Cardiac septum (tissue), 1 donor: ENCODE results near the gene RHOU. TPM values are rescaled to one million over a fixed set of nuclear protein-coding genes. Genes with fewer than 3 reads are reported as not detected.

Experiments used
- DNase-seq: peaks from one replicate; pipeline ENCODE4 v3.0.0-alpha.2; 2020; ENCODE audit warnings: low spot score
- intact Hi-C: fragments of 100-400 bp; cut with DNase I; formaldehyde crosslinking; loops from one replicate; pipeline ENCODE4 v1.14.0; 2022
- total RNA-seq: library from RNA; stranded (reverse); fragmentation: NEBNext Ultra II Directional; extraction: Animal tissue kit (Norgen Biotek cat#: 25700); gene quantifications from one replicate; pipeline ENCODE4 v1.2.1, GENCODE V29; 2021
- donor health status: DM: no; HTN: no; CAD: no.

RHOU gene
- total RNA-seq, 1 donor from 2014 or later, result 3.8 TPM

DNA sequence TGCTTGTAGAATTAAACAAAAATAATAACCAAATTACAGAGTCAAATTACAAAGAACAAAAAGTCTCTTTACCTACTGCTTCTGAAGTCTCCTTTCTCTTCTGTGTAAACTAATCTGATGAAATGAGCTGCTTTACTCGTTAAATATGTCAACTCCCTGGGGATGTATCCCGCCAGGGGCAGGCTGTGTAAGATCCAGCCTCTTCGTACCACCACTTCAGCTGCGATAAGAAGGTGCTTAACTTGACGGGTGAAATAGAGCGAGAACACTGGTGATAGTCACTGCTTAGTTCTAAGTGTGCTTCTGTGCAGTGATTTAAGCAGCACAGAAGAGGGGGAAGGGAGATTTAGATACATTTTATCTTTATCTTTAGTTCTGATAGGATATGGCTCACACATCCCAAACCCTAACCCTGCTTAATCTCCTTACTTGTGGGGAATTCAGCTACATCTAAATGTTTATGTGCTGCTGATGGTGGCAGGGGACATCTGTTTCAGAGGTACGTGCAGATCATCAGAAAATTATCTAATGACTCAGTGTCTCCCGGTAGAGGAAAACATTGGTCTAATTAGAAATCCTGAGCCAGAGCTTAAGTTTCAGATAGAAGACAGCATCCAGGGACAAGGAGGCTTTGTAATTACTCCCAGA is 46.0 kb downstream of the RHOU start:
- intact Hi-C loops, result no loop called here
- no peak for DNase-seq

- no peak for DNase-seq
- intact Hi-C loops, result no loop called here
These were observed 46.8 kb downstream of the RHOU start for GRCh38 chr1:228781809-228782661.

DNA sequence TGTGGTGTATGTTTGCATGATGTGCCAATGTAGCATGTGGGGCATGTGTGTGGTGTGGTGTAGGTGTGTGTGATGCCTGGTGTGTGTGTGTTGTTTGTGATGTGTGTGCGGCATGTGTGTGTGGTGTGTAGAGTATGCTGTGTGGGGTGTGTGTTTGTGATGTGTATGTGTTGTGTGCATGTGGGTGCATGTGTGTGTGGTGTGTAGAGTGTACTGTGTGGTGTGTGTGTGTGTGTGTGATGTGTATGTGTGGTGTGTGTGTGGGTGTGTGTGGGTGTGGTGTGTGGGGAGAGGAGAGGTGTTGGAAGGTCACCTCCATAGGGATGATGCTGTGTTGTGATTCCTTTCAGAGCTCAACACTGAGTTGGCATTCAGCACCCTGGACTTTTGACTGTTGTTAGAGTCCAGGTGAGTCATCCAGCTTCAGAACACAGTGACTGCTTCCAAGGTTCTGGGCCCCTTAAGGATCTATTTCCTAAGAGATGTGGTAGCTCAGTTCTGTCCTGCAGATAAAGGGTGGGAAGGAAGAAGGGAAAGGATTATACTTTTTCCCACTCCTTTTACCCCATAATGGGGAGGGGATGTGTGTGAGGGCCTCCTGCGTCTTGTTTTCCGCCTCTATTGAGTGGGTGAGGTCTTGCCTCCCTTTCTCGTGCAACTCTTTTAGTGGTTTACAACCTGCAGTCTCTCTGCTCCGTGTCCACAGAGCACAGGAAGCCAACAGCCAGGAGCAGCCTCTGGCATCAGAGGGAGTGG is 47.6 kb downstream of the RHOU start:
- DNase-seq, result no peak

DNA sequence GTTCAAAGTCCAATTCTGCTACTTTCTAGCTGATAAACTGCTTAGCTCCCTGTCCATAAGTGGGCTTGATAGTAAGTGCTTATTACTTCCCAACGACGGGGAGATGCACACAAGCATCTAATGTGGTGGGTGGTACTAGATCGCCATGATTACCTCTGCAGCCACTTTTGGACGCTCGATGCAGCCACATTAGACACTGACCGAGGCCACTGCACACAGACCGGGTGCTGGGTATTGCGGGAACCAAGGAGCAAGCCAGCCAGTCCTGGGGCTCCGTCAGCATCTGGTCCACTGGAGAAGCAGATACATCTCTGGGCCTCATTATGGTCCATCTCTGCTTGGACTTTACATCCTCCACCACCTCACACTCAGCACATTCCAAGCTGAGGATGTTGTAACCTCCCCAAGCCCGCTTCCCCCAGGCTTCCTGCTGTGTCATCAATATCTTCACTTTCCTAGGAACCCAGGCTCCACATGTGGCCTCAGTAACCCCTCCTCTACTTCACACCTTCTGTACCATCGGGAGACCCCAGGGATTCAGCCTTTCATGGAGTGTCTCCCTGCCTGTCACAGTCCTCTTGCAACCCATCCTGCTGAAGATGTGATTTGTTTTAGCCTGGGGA is 48.2 kb downstream of the RHOU start:
- no peak for DNase-seq
- intact Hi-C loops, result no loop called here

More for the DNA sequence above, 47.6 kb downstream of the RHOU start:
- intact Hi-C loops, result no loop called here

GRCh38 chr1:228784181-228784580 is 48.9 kb downstream of the RHOU start:
- intact Hi-C loops, result no loop called here
- no peak for DNase-seq

- intact Hi-C loops, result no loop called here
- DNase-seq, result no peak
These were observed 50.4 kb downstream of the RHOU start for GRCh38 chr1:228785366-228786330.

GRCh38 chr1:228786361-228787129 is 51.3 kb downstream of the RHOU start:
- intact Hi-C loops, result no loop called here
- no peak for DNase-seq

GRCh38 chr1:228791791-228792190 is 56.5 kb downstream of the RHOU start:
- no peak for DNase-seq
- intact Hi-C loops, result no loop called here

DNA sequence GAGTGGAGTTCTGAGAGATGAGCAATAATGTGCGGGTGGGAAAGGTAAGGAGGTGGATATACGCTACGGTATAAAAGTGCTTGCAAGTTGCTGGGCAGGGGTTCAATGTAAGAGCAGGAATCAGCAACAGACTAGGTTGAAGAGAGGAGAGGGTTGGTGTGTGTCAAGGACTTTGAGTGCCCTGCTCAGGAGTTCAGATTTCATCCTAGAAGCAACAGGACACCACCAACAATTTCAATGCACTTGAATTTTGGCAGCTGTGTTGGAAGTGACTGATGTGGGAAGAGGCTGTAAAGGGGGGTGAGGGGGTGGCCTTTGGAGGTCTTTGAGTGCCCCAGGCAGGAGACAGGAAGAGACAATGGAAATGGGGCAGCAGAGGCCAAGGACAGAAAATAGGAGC is 57.3 kb downstream of the RHOU start:
- intact Hi-C loops, result no loop called here
- no peak for DNase-seq

- intact Hi-C loops, result no loop called here
- no peak for DNase-seq
These were observed 57.8 kb downstream of the RHOU start for GRCh38 chr1:228793032-228793431.

GRCh38 chr1:228794173-228794572 is 58.9 kb downstream of the RHOU start:
- no peak for DNase-seq
- intact Hi-C loops, result no loop called here

GRCh38 chr1:228794810-228795209 is 59.5 kb downstream of the RHOU start:
- intact Hi-C loops, result no loop called here
- DNase-seq, result no peak

- intact Hi-C loops, result no loop called here
These were observed 60.3 kb downstream of the RHOU start for GRCh38 chr1:228795596-228795995.

More at GRCh38 chr1:228795596-228795995, 60.3 kb downstream of the RHOU start:
- DNase-seq, result no peak

Other genes with a start within 250 kb of the RHOU start
- 83.2 TPM for gene RNF187, start 248.1 kb upstream of the RHOU start, total RNA-seq